GM12872 (cell line): ENCODE data around the gene DTD2.
A peak's percentile ranks its signal among the peaks of the same experiment; 100 is the strongest.

Experiments
- TF ChIP-seq, protein P1 (sequence below): IDR thresholded peaks from 3 replicates; pipeline ENCODE4 v1.5.1; 2011; ENCODE audit warnings: low read depth, mild to moderate bottlenecking, low read length, moderate library complexity; ENCODE audit not compliant: insufficient read depth

Gene DTD2

DNA sequence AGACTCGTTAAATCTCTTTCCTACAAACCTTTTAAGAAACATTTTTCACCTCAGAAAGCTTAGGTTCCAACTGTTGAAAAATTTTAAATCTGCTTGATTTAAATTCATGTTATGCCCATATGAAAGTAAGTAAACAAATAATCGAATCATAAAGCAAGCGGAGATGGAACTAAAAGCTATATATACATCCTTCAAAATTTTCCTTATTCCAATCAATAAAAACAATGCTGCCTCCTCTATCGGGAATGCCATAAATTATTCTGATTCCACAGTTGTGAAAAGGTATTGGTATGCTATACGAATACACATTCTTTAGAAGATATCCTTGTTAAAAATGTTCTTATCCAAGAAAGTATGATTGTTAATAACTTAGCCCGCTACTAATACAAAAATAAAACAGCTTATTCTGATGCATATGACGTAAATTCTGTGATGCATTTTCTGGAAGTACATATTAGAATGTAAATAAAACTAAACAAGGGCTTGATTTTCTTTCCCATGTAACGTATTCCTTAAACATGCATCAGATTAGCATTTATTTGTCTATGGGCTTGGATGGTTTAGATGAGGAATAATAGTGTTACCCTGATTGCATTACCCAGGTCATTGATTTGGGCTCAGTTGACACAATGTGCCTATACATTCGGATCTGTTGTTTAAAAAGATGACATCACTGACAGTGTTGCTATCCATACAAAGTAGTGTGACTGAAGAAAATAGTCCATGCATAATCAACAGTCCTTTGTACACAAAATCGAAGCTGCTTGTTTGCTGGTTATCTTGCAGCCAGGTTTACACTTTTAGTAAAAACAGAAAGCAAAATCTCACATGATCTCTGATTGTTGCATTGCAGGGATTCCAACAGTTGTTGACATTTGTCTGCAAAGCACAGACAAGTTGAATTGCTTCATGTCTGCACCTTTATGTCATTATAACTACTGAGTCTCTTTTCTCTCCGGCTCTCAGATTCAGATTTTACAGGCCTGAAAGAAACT is 656 bp upstream of the DTD2 start:
- TF ChIP-seq, protein P1, sequence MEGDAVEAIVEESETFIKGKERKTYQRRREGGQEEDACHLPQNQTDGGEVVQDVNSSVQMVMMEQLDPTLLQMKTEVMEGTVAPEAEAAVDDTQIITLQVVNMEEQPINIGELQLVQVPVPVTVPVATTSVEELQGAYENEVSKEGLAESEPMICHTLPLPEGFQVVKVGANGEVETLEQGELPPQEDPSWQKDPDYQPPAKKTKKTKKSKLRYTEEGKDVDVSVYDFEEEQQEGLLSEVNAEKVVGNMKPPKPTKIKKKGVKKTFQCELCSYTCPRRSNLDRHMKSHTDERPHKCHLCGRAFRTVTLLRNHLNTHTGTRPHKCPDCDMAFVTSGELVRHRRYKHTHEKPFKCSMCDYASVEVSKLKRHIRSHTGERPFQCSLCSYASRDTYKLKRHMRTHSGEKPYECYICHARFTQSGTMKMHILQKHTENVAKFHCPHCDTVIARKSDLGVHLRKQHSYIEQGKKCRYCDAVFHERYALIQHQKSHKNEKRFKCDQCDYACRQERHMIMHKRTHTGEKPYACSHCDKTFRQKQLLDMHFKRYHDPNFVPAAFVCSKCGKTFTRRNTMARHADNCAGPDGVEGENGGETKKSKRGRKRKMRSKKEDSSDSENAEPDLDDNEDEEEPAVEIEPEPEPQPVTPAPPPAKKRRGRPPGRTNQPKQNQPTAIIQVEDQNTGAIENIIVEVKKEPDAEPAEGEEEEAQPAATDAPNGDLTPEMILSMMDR: no peak

DNA sequence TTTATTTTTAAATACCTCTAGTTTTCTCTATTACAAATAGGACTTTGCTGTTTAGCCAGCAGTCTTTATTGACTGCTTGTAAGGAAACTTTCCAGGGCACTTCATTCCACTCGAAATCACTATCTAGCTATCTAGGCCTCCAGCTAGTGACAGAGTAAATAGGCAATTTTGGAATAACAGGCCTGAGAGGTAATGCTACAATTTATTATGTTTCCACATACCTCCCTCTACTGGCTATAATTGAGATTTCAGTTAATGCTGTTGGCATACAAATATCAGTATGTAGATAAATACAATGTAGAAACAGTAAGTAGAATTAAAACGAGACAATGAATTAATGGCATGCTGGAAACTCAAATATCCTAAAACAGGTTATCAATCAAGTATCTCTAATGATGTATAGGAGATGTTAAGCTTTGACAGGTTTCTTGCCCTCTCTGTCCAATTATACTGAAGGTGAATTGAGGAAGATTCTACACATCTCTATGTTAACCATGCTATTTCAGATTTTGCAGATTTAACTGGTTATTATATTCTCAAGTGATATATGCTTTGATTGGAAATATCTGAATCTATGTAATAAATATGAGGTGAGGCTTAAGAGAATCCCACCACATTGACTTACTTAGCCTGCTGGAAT is 7.2 kb downstream of the DTD2 start:
- TF ChIP-seq, protein P1: peak; percentile 43; the same call in 2 of the 3 replicates

DNA sequence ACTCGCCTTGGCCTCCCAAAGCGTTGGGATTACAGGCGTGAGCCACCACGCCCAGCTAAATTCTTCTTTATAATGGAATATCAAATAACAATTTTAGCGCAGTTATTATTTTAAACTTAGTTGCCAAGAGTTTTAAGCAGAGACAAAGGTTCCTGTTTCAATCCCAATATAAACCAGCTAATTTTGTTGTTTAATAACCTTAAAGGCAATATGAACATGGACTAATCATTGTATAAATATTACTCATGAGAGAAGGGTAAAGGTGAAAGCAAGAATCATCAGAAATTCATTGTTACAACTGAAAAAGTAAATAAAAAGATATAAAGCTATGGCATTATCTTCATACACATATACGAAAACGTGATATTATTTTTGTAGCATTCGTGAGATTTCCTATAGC is 8.2 kb downstream of the DTD2 start:
- TF ChIP-seq, protein P1: no peak

DNA sequence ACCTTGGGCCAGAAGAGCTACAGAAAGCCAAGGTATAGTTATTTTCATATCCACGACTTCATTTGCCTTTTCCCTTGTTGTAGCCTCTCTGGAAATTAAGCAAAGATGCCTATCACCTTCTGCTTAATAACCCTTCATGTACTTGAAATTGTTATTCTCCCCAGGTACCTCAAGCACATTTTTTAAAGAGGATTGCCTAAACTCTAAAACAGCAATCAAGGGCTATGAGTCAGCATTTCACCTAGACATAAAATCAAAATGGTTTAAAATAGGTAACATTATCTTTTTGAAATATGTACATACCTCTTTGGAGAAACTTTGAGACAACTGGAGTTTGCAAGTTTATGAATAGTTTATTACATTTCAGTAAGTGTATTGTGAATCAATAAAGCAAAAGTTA is 11.6 kb downstream of the DTD2 start:
- TF ChIP-seq, protein P1: no peak

DNA sequence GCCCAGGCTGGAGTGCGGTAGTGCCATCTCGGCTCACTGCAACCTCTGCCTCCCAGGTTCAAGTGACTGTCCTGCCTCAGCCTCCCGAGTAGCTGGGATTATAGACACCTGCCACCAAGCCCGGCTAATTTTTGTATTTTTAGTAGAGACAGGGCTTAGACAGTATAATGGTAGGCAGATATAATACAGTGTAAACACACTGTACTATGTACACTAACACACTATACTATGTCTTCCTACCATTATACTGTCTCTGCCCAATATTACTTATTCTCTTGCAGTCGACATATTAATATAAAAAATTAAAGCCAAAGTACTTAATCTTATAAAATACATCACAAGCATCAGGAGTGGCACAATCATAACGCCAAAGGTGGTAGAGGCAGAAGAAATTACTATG is 15.0 kb downstream of the DTD2 start:
- TF ChIP-seq, protein P1: no peak

DNA sequence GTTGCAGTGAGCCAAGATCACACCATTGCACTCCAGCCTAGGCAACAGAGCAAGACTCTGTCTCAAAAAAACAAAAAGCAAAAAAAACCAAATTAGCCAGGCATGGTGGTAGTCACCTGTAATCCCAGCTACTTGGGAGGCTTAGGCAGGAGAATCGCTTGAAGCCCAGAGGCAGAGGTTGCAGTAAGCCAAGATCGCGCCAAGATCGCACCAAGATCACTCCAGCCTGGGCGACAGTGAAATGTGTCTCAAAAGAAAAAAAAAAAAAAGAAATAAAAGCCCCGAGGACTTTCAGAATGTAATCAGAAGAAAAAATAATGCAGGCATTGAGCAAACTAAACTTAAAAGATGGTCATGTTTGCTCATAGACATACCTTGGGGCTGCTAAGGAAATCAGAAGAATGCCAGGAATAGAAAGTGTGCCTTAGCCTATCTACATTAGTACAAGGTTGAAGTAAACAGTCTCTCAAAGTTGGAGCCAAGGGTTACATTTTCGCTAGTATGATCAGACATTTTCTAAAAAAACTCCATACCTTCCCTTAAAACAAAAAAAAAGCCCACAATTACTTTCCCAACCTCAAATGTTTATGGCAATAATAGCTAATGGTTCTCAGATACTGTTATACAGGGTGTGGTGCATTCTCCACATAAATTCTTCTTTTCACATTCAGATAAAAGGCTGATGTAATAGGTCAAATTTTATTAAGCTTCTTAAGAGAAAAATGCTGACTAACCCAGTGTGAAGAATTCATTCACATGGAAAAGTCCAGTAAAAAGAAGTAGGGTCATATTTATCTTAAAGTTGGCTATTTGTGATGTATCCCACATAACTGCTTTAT is 15.8 kb downstream of the DTD2 start:
- TF ChIP-seq, protein P1: no peak

DNA sequence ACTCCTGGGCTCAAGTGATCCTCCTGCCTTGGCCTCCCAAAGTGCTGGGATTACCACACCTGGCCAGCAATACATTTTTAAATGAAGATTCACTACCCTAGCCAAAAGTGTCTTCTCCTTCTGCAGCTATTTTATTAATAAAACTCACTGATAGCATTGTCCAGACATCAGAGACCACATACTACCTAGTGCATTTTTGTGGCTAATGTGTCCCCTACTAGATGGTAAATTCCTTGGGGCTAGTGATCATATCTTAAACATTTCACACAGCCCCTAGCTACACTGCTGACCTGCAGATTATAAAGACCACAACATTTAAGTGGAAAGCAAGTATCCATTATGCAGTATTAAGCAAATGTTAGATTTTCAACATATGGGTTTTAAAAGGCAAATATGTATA is 17.0 kb downstream of the DTD2 start:
- TF ChIP-seq, protein P1: no peak
